ENCODE measurements around the gene CAPRIN2.

DNA sequence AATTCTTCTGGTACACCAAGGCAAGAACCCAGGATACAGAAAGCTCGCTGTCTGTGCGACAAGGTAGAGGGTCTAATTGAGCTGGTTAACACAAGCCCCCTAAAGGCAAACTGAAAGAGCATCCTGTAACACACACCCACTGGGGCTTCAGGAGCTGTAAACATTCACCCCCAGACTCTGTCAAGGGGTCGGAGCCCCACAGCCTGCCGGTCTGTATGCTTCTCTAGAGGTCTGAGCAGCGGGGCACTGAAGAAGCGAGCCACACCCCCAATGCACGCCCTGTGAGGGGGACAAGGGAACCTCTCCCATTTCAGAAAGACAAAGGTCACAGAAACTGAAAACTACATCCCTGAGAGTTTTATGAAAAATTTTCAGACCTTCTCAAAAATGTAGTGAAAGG is 57.8 kb downstream of the CAPRIN2 start:
- TF ChIP-seq CTCF (IDR thresholded peaks at IDR 0.05) (no peak), POLR2A (IDR thresholded peaks at IDR 0.05) (no peak)

Measured in testis (tissue), 2 donors.